ENCODE data around the gene BEND6.

DNA sequence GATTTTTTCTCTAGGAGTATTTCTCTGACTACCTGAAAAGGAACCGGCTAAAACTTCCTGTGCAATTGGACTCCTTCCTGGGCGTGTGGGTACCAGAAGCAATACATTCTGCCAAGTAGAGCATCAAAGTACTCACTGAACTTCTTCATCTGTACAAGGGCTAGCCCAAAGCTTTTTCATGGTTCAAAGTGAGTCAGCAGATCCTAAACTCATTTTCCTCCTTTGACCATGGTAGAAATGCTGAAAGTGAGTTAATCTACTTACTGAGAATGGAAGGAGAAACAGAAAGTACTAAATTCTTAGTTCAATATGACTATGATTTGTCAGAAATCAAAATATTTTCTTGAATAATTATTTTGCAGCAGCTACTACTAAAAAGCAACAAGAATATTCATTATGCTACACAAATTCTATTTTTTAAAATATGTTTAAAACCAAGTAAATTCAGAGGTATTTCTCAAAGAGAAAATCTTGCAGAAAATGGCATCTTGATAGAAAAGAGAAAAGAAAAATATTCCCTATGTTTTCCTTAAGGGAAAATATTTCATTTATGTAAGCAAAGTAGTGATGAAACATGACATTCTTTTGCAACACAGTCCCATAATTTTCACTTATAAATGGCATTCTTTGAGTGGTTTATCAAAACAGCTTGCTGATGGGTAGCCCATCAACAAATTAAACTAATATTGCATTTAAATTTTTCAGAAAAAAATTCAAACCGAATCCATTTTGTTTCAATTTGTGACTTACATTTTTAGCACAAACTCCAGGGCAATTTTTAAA, 3.7 kb upstream of the BEND6 start:
- TF ChIP-seq, protein P1, sequence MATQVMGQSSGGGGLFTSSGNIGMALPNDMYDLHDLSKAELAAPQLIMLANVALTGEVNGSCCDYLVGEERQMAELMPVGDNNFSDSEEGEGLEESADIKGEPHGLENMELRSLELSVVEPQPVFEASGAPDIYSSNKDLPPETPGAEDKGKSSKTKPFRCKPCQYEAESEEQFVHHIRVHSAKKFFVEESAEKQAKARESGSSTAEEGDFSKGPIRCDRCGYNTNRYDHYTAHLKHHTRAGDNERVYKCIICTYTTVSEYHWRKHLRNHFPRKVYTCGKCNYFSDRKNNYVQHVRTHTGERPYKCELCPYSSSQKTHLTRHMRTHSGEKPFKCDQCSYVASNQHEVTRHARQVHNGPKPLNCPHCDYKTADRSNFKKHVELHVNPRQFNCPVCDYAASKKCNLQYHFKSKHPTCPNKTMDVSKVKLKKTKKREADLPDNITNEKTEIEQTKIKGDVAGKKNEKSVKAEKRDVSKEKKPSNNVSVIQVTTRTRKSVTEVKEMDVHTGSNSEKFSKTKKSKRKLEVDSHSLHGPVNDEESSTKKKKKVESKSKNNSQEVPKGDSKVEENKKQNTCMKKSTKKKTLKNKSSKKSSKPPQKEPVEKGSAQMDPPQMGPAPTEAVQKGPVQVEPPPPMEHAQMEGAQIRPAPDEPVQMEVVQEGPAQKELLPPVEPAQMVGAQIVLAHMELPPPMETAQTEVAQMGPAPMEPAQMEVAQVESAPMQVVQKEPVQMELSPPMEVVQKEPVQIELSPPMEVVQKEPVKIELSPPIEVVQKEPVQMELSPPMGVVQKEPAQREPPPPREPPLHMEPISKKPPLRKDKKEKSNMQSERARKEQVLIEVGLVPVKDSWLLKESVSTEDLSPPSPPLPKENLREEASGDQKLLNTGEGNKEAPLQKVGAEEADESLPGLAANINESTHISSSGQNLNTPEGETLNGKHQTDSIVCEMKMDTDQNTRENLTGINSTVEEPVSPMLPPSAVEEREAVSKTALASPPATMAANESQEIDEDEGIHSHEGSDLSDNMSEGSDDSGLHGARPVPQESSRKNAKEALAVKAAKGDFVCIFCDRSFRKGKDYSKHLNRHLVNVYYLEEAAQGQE (IDR thresholded peaks at IDR 0.05) = no peak
- TF ChIP-seq, protein P2, sequence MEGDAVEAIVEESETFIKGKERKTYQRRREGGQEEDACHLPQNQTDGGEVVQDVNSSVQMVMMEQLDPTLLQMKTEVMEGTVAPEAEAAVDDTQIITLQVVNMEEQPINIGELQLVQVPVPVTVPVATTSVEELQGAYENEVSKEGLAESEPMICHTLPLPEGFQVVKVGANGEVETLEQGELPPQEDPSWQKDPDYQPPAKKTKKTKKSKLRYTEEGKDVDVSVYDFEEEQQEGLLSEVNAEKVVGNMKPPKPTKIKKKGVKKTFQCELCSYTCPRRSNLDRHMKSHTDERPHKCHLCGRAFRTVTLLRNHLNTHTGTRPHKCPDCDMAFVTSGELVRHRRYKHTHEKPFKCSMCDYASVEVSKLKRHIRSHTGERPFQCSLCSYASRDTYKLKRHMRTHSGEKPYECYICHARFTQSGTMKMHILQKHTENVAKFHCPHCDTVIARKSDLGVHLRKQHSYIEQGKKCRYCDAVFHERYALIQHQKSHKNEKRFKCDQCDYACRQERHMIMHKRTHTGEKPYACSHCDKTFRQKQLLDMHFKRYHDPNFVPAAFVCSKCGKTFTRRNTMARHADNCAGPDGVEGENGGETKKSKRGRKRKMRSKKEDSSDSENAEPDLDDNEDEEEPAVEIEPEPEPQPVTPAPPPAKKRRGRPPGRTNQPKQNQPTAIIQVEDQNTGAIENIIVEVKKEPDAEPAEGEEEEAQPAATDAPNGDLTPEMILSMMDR (IDR thresholded peaks at IDR 0.05; ENCODE audit: low read depth, low read length, missing input control) = no peak
- TF ChIP-seq RAD21 (IDR thresholded peaks at IDR 0.05) = no peak
- TF ChIP-seq NR2F2 (IDR thresholded peaks at IDR 0.05) = no peak
- TF ChIP-seq JUND (IDR thresholded peaks at IDR 0.05) = no peak
- TF ChIP-seq, protein P3, sequence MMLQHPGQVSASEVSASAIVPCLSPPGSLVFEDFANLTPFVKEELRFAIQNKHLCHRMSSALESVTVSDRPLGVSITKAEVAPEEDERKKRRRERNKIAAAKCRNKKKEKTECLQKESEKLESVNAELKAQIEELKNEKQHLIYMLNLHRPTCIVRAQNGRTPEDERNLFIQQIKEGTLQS (IDR thresholded peaks at IDR 0.05) = no peak
- no peak for TF ChIP-seq GABPA (IDR thresholded peaks at IDR 0.05 in 1 of 2, conservative IDR thresholded peaks at IDR 0.05 in 1 of 2)
- no peak for TF ChIP-seq TAF1 (conservative IDR thresholded peaks at IDR 0.05)
- TF ChIP-seq, protein P4, sequence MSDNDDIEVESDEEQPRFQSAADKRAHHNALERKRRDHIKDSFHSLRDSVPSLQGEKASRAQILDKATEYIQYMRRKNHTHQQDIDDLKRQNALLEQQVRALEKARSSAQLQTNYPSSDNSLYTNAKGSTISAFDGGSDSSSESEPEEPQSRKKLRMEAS (IDR thresholded peaks at IDR 0.05) = no peak

Measured in liver (tissue), 3 donors.